Mammary epithelial cell (primary cell): ENCODE measurements around the gene ECD.

Source experiments
- EZH2 ChIP-seq: IDR thresholded peaks from 2 replicates; pipeline ENCODE4 v1.6.1; 2012; ENCODE audit warnings: low read length, inconsistent platforms, borderline replicate concordance
- TF ChIP-seq, protein P1 (sequence below), 2 donors: IDR thresholded peaks in 1 of 2; conservative IDR thresholded peaks in 1 of 2; 2 replicates each; pipeline ENCODE4 v1.5.1; 2011 to 2012; ENCODE audit warnings: inconsistent platforms in 2 of 2, low read length in 2 of 2, mild to moderate bottlenecking in 2 of 2, control low read depth in 1 of 2, low read depth in 1 of 2; ENCODE audit not compliant: insufficient read depth in 1 of 2; ENCODE audit errors: extremely low read depth in 1 of 2

DNA sequence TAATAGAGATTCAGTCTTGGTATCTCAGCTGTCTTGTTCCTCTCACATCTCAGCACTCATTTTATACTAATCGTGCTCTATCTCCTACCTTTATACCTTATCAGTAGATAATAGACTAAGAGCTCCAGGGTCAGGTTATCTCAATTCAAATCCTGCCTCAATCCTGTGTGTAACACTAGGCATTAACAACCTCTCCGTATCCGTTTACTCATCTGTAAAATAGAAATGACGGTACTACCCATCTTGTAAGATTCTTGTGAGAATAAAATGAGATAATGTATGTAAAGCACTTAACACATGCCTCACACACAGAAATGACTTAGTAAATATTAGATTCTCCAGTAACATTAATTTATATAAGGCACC is 70.5 kb downstream of the ECD start:
- TF ChIP-seq, protein P1, sequence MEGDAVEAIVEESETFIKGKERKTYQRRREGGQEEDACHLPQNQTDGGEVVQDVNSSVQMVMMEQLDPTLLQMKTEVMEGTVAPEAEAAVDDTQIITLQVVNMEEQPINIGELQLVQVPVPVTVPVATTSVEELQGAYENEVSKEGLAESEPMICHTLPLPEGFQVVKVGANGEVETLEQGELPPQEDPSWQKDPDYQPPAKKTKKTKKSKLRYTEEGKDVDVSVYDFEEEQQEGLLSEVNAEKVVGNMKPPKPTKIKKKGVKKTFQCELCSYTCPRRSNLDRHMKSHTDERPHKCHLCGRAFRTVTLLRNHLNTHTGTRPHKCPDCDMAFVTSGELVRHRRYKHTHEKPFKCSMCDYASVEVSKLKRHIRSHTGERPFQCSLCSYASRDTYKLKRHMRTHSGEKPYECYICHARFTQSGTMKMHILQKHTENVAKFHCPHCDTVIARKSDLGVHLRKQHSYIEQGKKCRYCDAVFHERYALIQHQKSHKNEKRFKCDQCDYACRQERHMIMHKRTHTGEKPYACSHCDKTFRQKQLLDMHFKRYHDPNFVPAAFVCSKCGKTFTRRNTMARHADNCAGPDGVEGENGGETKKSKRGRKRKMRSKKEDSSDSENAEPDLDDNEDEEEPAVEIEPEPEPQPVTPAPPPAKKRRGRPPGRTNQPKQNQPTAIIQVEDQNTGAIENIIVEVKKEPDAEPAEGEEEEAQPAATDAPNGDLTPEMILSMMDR (conservative IDR thresholded peaks at IDR 0.05 in 1 of 2, IDR thresholded peaks at IDR 0.05 in 1 of 2; ENCODE audit: extremely low read depth in 1 of 2, insufficient read depth in 1 of 2, low read depth in 1 of 2, low read length in 2 of 2), result no peak
- no peak for TF ChIP-seq EZH2
